GM12878 (cell line): ENCODE data around the gene CIB4. TPM values are rescaled to one million over a fixed set of nuclear protein-coding genes. Genes with fewer than 3 reads are reported as not detected.

Experiments used
- ATAC-seq: fragments of 200-7000 bp; cut with Tn5 transposase; 3 replicates; pipeline ENCODE4 v1.9.1; 2020; ENCODE audit warnings: mild to moderate bottlenecking, moderate library complexity
- BruUV-seq: library from RNA; stranded (reverse); fragments of 400-500 nt; replicated peaks from 2 replicates; lab custom pipeline; 2021; lab: Mats Ljungman, UMichigan
- CTCF ChIA-PET: fragments of 300-600 bp; sonication (Branson Sonifier 250); formaldehyde crosslinking; extraction: SDS; loops from one replicate; lab custom pipeline; 2021; ENCODE audit warnings: inconsistent platforms; lab: Yijun Ruan, JAX
- POLR2A ChIA-PET: fragments of 350-600 bp; formaldehyde crosslinking; extraction: SDS; loops from one replicate; lab custom pipeline; 2021; ENCODE audit warnings: inconsistent platforms; lab: Charles Lee
- RAD21 ChIA-PET: fragments of 300-600 bp; sonication (Branson Sonifier 250); formaldehyde crosslinking; loops from one replicate; lab custom pipeline; 2023; ENCODE audit warnings: antibody characterized with exemption; ENCODE audit not compliant: unreplicated experiment; lab: Charles Lee
- SMC1A ChIA-PET: fragments of 300-600 bp; sonication (Branson Sonifier 250); formaldehyde crosslinking; loops from one replicate; lab custom pipeline; 2023; ENCODE audit not compliant: unreplicated experiment, uncharacterized antibody; lab: Charles Lee
- DNase-seq: peaks from one replicate; pipeline ENCODE4 v3.0.0-alpha.2; 2011; ENCODE audit warnings: low read depth, low spot score
- FAIRE-seq: peaks from 3 replicates; lab custom pipeline; 2011; peaks lifted over from hg19 to GRCh38; lab: Jason Lieb, UNC
- H2AFZ ChIP-seq: 2 replicates; pipeline ENCODE4 v1.6.0; 2011; ENCODE audit warnings: low read depth, low read length, control low read depth; ENCODE audit not compliant: control insufficient read depth
- H3K27ac ChIP-seq: 2 replicates; pipeline ENCODE4 v1.5.1; 2011; ENCODE audit warnings: control low read depth; ENCODE audit not compliant: control insufficient read depth, insufficient read depth
- H3K27me3 ChIP-seq, 2 experiments: replicated peaks in 1 of 2; 2 replicates each; pipeline versions ENCODE4 v1.6.0 to v1.6.1; 2011; ENCODE audit warnings: low read length in 1 of 2; ENCODE audit not compliant: control insufficient read depth in 2 of 2, insufficient read depth in 2 of 2
- H3K36me3 ChIP-seq, 2 experiments: 2 replicates each; pipeline ENCODE4 v1.5.1; 2011; ENCODE audit warnings: low read length in 1 of 2; ENCODE audit not compliant: control insufficient read depth in 2 of 2, insufficient read depth in 2 of 2
- H3K4me1 ChIP-seq: 2 replicates; pipeline ENCODE4 v1.6.1; 2011; ENCODE audit warnings: mild to moderate bottlenecking, low read length, moderate library complexity, mixed read lengths; ENCODE audit not compliant: control insufficient read depth, insufficient read depth
- H3K4me2 ChIP-seq: 2 replicates; pipeline ENCODE4 v1.6.0; 2011; ENCODE audit warnings: control low read depth; ENCODE audit not compliant: control insufficient read depth, insufficient read depth
- H3K4me3 ChIP-seq: fragments of 200-600 bp; sonication (generic); 2 replicates; pipeline ENCODE4 v1.5.1; 2016
- H3K79me2 ChIP-seq: 2 replicates; pipeline ENCODE4 v1.6.0; 2011; ENCODE audit warnings: low read length; ENCODE audit not compliant: control insufficient read depth, insufficient read depth
- H3K9ac ChIP-seq: 2 replicates; pipeline ENCODE4 v1.8.0; 2011; ENCODE audit warnings: low read length, control low read depth, mixed read lengths; ENCODE audit not compliant: control insufficient read depth, insufficient read depth
- H3K9me3 ChIP-seq: replicated peaks from 3 replicates; pipeline ENCODE4 v1.5.1; 2011; ENCODE audit warnings: mild to moderate bottlenecking, low read length; ENCODE audit not compliant: control insufficient read depth, insufficient read depth
- H4K20me1 ChIP-seq: 2 replicates; pipeline ENCODE4 v1.6.0; 2011; ENCODE audit not compliant: control insufficient read depth, insufficient read depth
- CHD4 ChIP-seq: fragments of 200-600 bp; sonication (generic); IDR thresholded peaks from 2 replicates; pipeline ENCODE4 v1.6.1; 2016; ENCODE audit warnings: mild to moderate bottlenecking
- CREM ChIP-seq: IDR thresholded peaks from 2 replicates; pipeline ENCODE4 v1.6.1; 2014; ENCODE audit warnings: antibody characterized with exemption, low read depth
- JUNB ChIP-seq: IDR thresholded peaks from 2 replicates; pipeline ENCODE4 v1.6.1; 2016; ENCODE audit warnings: antibody characterized with exemption, mild to moderate bottlenecking
- KAT2A ChIP-seq: conservative IDR thresholded peaks from 2 replicates; pipeline ENCODE4 v1.6.1; 2011; ENCODE audit warnings: low read depth, low read length; ENCODE audit not compliant: control insufficient read depth
- NR2C1 ChIP-seq: fragments of 450-650 bp; IDR thresholded peaks from 2 replicates; pipeline ENCODE4 v1.6.1; 2017; ENCODE audit warnings: antibody characterized with exemption, mild to moderate bottlenecking, moderate library complexity
- POLR2AphosphoS2 ChIP-seq: IDR thresholded peaks from 2 replicates; pipeline ENCODE4 v1.6.1; 2011; ENCODE audit warnings: low read depth, mild to moderate bottlenecking, low read length, improper control_type of control experiment, moderate library complexity
- SREBF2 ChIP-seq: IDR thresholded peaks from 2 replicates; pipeline ENCODE4 v1.6.1; 2012; ENCODE audit warnings: mild to moderate bottlenecking, low read length
- whole genome bisulfite sequencing: methylation state at CpG from one replicate; pipeline ENCODE4 v1.1.6; 2016; ENCODE audit warnings: low lambda C conversion rate; ENCODE audit not compliant: insufficient replicate concordance, insufficient coverage; ENCODE audit errors: missing lambda C conversion rate; 5-methylcytosine and 5-hydroxymethylcytosine counted together
- in situ Hi-C: fragments of 300-500 bp; cut with MboI; formaldehyde crosslinking; loops from 9 replicates; pipeline ENCODE4 v1.14.3; 2018; ENCODE audit warnings: mixed read lengths
- intact Hi-C: fragments of 100-400 bp; cut with micrococcal nuclease; formaldehyde crosslinking; loops from one replicate; pipeline ENCODE4 v1.14.2; 2022; ENCODE audit not compliant: unreplicated experiment
- polyA plus RNA-seq, 11 experiments: library from polyadenylated mRNA; depleted of rRNA in 4 of 11; unstranded in 6 of 11; stranded (reverse) in 5 of 11; fragments of >200 nt; fragmentation: Nextera tagmentation in 4 of 11; fragmentation: Illumina TruSeq in 1 of 11; extraction: Ambion mirVana in 4 of 11; extraction: Trizol in 1 of 11; gene quantifications; 1 replicate in 1 of 11; 2 replicates in 10 of 11; pipeline versions ENCODE4 v1.2.1 to v1.2.3, GENCODE V29; 2011 to 2016; ENCODE audit warnings: inconsistent platforms in 2 of 11, missing spikeins in 2 of 11, low read depth in 1 of 11
- total RNA-seq, 4 experiments: library from RNA; depleted of rRNA in 3 of 4; stranded (reverse); fragments of >200 nt in 3 of 4; fragmentation: Illumina TruSeq in 1 of 4; extraction: Trizol in 1 of 4; gene quantifications; 2 replicates each; pipeline versions ENCODE4 v1.2.1 to v1.2.3, GENCODE V29; 2013 to 2021

Gene CIB4
- total and polyA plus RNA-seq, 10 of the 15 experiments (the other 5 are each of a cell fraction or from before 2014, with no cell fraction given) = not detected

GRCh38 chr2:26614216-26615138 lies 26.7 kb downstream of the CIB4 start:
- TF ChIP-seq SREBF2 = no peak
- no peak for TF ChIP-seq POLR2AphosphoS2
- TF ChIP-seq KAT2A = no peak
- no peak for TF ChIP-seq JUNB
- no peak for TF ChIP-seq CREM
- TF ChIP-seq CHD4 = no peak
- no peak for TF ChIP-seq NR2C1
- ATAC-seq = no peak
- Histone ChIP-seq H3K4me2 (no peak overlapping the region), H4K20me1 (no peaks in the 10 kb centered on the region), H2AFZ (no peak overlapping the region), H3K36me3 (no peaks in the 10 kb centered on the region), H3K9me3 (no peaks in the 10 kb centered on the region), H3K27ac (no peak overlapping the region), H3K4me1 (no peaks in the 10 kb centered on the region), H3K9ac (no peak overlapping the region), H3K4me3 (no peak overlapping the region), H3K27me3 (peaks cover 6 to 7% of the 10 kb centered on the region in 2 experiments; a peak in 3 of 4 replicates), H3K79me2 (no peaks in the 10 kb centered on the region)
- ChIA-PET SMC1A (interaction anchor here (0.7 kb wide), 1 partner anchor 21 kb away, joined by 3 read pairs; no protein-coding TSS in a partner anchor), RAD21 (no interaction called here), CTCF (no interaction called here), POLR2A (no interaction called here)
- no peak for FAIRE-seq
- intact Hi-C loops (no loop called here), in situ Hi-C loops (no loop called here)
- WGBS = 13% methylated on average over 18 of the region's 18 CpGs
- BruUV-seq = no TSS peak
- DNase-seq = no peak
